ENCODE data around the gene HPS4. TPM values are rescaled to one million over a fixed set of nuclear protein-coding genes. Genes with fewer than 3 reads are reported as not detected.

The HPS4 gene
- polyA plus RNA-seq, 1 experiment: 22.5 TPM

GRCh38 chr22:26486394-26486793 lies 2.8 kb upstream of the HPS4 start:
- TF ChIP-seq CTCF (IDR thresholded peaks at IDR 0.05; ENCODE audit: insufficient read depth, low read depth, low read length): no peak
- ChIA-PET CTCF (no interaction called here), POLR2A (no interaction called here)
- Histone ChIP-seq H3K36me3 (ENCODE audit: control insufficient read depth, insufficient read depth, low read length) (peaks cover 6% of the 10 kb centered on the region), H3K27me3 (ENCODE audit: control insufficient read depth, insufficient read depth, low read length) (no peaks in the 10 kb centered on the region), H3K4me3 (ENCODE audit: low read depth, low read length) (no peak overlapping the region)
- DNase-seq (ENCODE audit: low read depth): no peak

GRCh38 chr22:26485806-26486390 lies 2.3 kb upstream of the HPS4 start:
- POLR2A ChIA-PET: no interaction called here
- no peak for DNase-seq (ENCODE audit: low read depth)
- Histone ChIP-seq H3K4me3 (ENCODE audit: low read depth, low read length) (no peak overlapping the region), H3K27me3 (ENCODE audit: control insufficient read depth, insufficient read depth, low read length) (no peaks in the 10 kb centered on the region), H3K36me3 (ENCODE audit: control insufficient read depth, insufficient read depth, low read length) (peaks cover 6% of the 10 kb centered on the region)
- CTCF ChIA-PET: interaction anchor here (1.2 kb wide), 1 partner anchor 14 kb away, joined by 3 read pairs; no protein-coding TSS in a partner anchor
- TF ChIP-seq CTCF (IDR thresholded peaks at IDR 0.05; ENCODE audit: insufficient read depth, low read depth, low read length): no peak

- ChIA-PET POLR2A (no interaction called here), CTCF (interaction anchor here (0.9 to 1.2 kb wide), 3 partner anchors 14 to 181 kb away, joined by 3 read pairs; no protein-coding TSS in a partner anchor)
- peaks cover 6% of the 10 kb centered on the region for H3K36me3 ChIP-seq (ENCODE audit: control insufficient read depth, insufficient read depth, low read length)
- no peak overlapping the region for H3K4me3 ChIP-seq (ENCODE audit: low read depth, low read length)
- no peak for DNase-seq (ENCODE audit: low read depth)
- H3K27me3 ChIP-seq (ENCODE audit: control insufficient read depth, insufficient read depth, low read length): no peaks in the 10 kb centered on the region
- no peak for TF ChIP-seq CTCF (IDR thresholded peaks at IDR 0.05; ENCODE audit: insufficient read depth, low read depth, low read length)
Measured at GRCh38 chr22:26485013-26485412, 1.4 kb upstream of the HPS4 start.

GRCh38 chr22:26484360-26484706 lies 750 bp upstream of the HPS4 start:
- no peaks in the 10 kb centered on the region for H3K27me3 ChIP-seq (ENCODE audit: control insufficient read depth, insufficient read depth, low read length)
- no peak for TF ChIP-seq CTCF (IDR thresholded peaks at IDR 0.05; ENCODE audit: insufficient read depth, low read depth, low read length)
- peaks cover 5% of the 10 kb centered on the region for H3K36me3 ChIP-seq (ENCODE audit: control insufficient read depth, insufficient read depth, low read length)
- no peak for DNase-seq (ENCODE audit: low read depth)
- CTCF ChIA-PET: interaction anchor here (0.9 to 1.2 kb wide), 4 partner anchors 15 to 182 kb away, joined by 3 to 4 read pairs (median 3); no protein-coding TSS in a partner anchor
- peak overlapping the region; percentile 82 for H3K4me3 ChIP-seq (ENCODE audit: low read depth, low read length)
- POLR2A ChIA-PET: no interaction called here

- ChIA-PET CTCF (interaction anchor here (0.7 to 1.8 kb wide), 7 partner anchors 13 to 86 kb away, joined by 3 to 4 read pairs (median 4); no protein-coding TSS in a partner anchor), POLR2A (no interaction called here)
- Histone ChIP-seq H3K4me3 (ENCODE audit: low read depth, low read length) (peak overlapping the region; percentile 82), H3K36me3 (ENCODE audit: control insufficient read depth, insufficient read depth, low read length) (peaks cover 2% of the 10 kb centered on the region), H3K27me3 (ENCODE audit: control insufficient read depth, insufficient read depth, low read length) (no peaks in the 10 kb centered on the region)
- DNase-seq (ENCODE audit: low read depth): no peak
- no peak for TF ChIP-seq CTCF (IDR thresholded peaks at IDR 0.05; ENCODE audit: insufficient read depth, low read depth, low read length)
Measured at GRCh38 chr22:26483043-26483438, 542 bp downstream of the HPS4 start.
